MM.1S (cell line): ENCODE results near the gene CDC42BPA.

Experiments
- DNase-seq: peaks from one replicate; pipeline ENCODE4 v3.0.0-alpha.2; 2015
- H2AFZ ChIP-seq: fragments of 300-600 bp; sonication (generic); 2 replicates; pipeline ENCODE4 v1.6.0; 2016; ENCODE audit warnings: antibody characterized with exemption, low read length
- H3F3A ChIP-seq: fragments of 300-600 bp; sonication (generic); 2 replicates; pipeline ENCODE4 v1.6.1; 2016; ENCODE audit warnings: mild to moderate bottlenecking, antibody characterized with exemption, low read length, moderate library complexity, mixed read lengths; ENCODE audit not compliant: insufficient read depth
- H3K27ac ChIP-seq: fragments of 300-600 bp; sonication (generic); 2 replicates; pipeline ENCODE4 v1.5.1; 2016; ENCODE audit warnings: mild to moderate bottlenecking, low read length
- H3K27me3 ChIP-seq: fragments of 300-600 bp; sonication (generic); replicated peaks from 2 replicates; pipeline ENCODE4 v1.6.0; 2016; ENCODE audit warnings: low read length; ENCODE audit not compliant: insufficient read depth
- H3K36me3 ChIP-seq: fragments of 300-600 bp; sonication (generic); replicated peaks from 2 replicates; pipeline ENCODE4 v1.6.1; 2016; ENCODE audit warnings: mild to moderate bottlenecking, low read length, mixed read lengths; ENCODE audit not compliant: insufficient read depth
- H3K4me1 ChIP-seq: fragments of 300-600 bp; sonication (generic); 2 replicates; pipeline ENCODE4 v1.6.1; 2016; ENCODE audit warnings: low read length, mixed read lengths
- H3K4me2 ChIP-seq: fragments of 300-600 bp; sonication (generic); 2 replicates; pipeline ENCODE4 v1.6.0; 2016; ENCODE audit warnings: low read depth, low read length
- H3K4me3 ChIP-seq: fragments of 300-600 bp; sonication (generic); 2 replicates; pipeline ENCODE4 v1.5.1; 2016; ENCODE audit warnings: low read length, mixed read lengths
- H3K79me2 ChIP-seq: fragments of 300-600 bp; sonication (generic); 2 replicates; pipeline ENCODE4 v1.6.1; 2016; ENCODE audit warnings: mixed run types, low read length, mixed read lengths
- H3K9ac ChIP-seq: fragments of 300-600 bp; sonication (generic); 2 replicates; pipeline ENCODE4 v1.6.1; 2016; ENCODE audit warnings: low read length, mixed read lengths
- H3K9me2 ChIP-seq: fragments of 300-600 bp; sonication (generic); replicated peaks from 2 replicates; pipeline ENCODE4 v1.6.1; 2016; ENCODE audit warnings: mild to moderate bottlenecking, low read length, mixed read lengths; ENCODE audit not compliant: insufficient read depth
- H3K9me3 ChIP-seq: fragments of 300-600 bp; sonication (generic); replicated peaks from 2 replicates; pipeline ENCODE4 v1.6.1; 2016; ENCODE audit warnings: mild to moderate bottlenecking, low read length, mixed read lengths; ENCODE audit not compliant: insufficient read depth
- H4K20me1 ChIP-seq: fragments of 300-600 bp; sonication (generic); 2 replicates; pipeline ENCODE4 v1.6.1; 2016; ENCODE audit warnings: mild to moderate bottlenecking, low read length, moderate library complexity, mixed read lengths; ENCODE audit not compliant: insufficient read depth
- CTCF ChIP-seq: fragments of 300-600 bp; sonication (generic); IDR thresholded peaks from 2 replicates; pipeline ENCODE4 v1.5.1; 2016; ENCODE audit warnings: antibody characterized with exemption, low read length, mixed read lengths
- EZH2 ChIP-seq: fragments of 300-600 bp; sonication (generic); optimal IDR thresholded peaks from 2 replicates; pipeline ENCODE3; 2017; ENCODE audit warnings: low read depth, mild to moderate bottlenecking, antibody characterized with exemption, low read length, mixed read lengths
- EZH2phosphoT487 ChIP-seq: fragments of 300-600 bp; sonication (generic); IDR thresholded peaks from 2 replicates; pipeline ENCODE4 v1.6.1; 2018; ENCODE audit warnings: antibody characterized with exemption, low read length

Gene CDC42BPA

GRCh38 chr1:227270554-227270953 lies 47.7 kb downstream of the CDC42BPA start:
- Histone ChIP-seq H3K9me3 (no peaks in the 10 kb centered on the region), H3K27ac (no peak overlapping the region), H3K4me1 (no peaks in the 10 kb centered on the region), H3K79me2 (no peaks in the 10 kb centered on the region), H4K20me1 (no peaks in the 10 kb centered on the region), H2AFZ (no peak overlapping the region), H3K4me2 (no peak overlapping the region), H3K4me3 (no peak overlapping the region), H3K36me3 (no peaks in the 10 kb centered on the region), H3K9me2 (no peaks in the 10 kb centered on the region; the same call in 1 of the 2 replicates), H3F3A (no peaks in the 10 kb centered on the region), H3K27me3 (no peaks in the 10 kb centered on the region), H3K9ac (no peak overlapping the region)
- no peak for TF ChIP-seq EZH2phosphoT487
- DNase-seq = no peak

- Histone ChIP-seq H3K9me3 (no peaks in the 10 kb centered on the region; the same call in 1 of the 2 replicates), H3K4me2 (no peak overlapping the region), H2AFZ (no peak overlapping the region), H3K27ac (no peak overlapping the region), H4K20me1 (no peaks in the 10 kb centered on the region), H3K4me3 (no peak overlapping the region), H3K27me3 (no peaks in the 10 kb centered on the region), H3K36me3 (no peaks in the 10 kb centered on the region), H3K4me1 (no peaks in the 10 kb centered on the region), H3K9me2 (no peaks in the 10 kb centered on the region), H3F3A (no peaks in the 10 kb centered on the region), H3K9ac (no peak overlapping the region), H3K79me2 (no peaks in the 10 kb centered on the region)
- no peak for DNase-seq
- TF ChIP-seq CTCF = no peak
- TF ChIP-seq EZH2phosphoT487 = no peak
- no peak for TF ChIP-seq EZH2
These were observed 49.3 kb downstream of the CDC42BPA start for GRCh38 chr1:227268943-227269342.

GRCh38 chr1:227265891-227266290 lies 52.4 kb downstream of the CDC42BPA start:
- Histone ChIP-seq H4K20me1 (no peaks in the 10 kb centered on the region), H3K36me3 (no peaks in the 10 kb centered on the region), H3K27ac (no peak overlapping the region), H3K9ac (no peak overlapping the region), H3K4me1 (no peaks in the 10 kb centered on the region), H2AFZ (no peak overlapping the region), H3K4me2 (no peak overlapping the region), H3K9me3 (no peaks in the 10 kb centered on the region; the same call in 1 of the 2 replicates), H3K4me3 (no peak overlapping the region), H3K27me3 (no peaks in the 10 kb centered on the region), H3K9me2 (no peaks in the 10 kb centered on the region), H3K79me2 (no peaks in the 10 kb centered on the region), H3F3A (no peaks in the 10 kb centered on the region)
- no peak for DNase-seq
- TF ChIP-seq CTCF (no peak), EZH2 (no peak), EZH2phosphoT487 (no peak)

- H3K4me1 ChIP-seq = no peaks in the 10 kb centered on the region
- no peak for DNase-seq
- no peaks in the 10 kb centered on the region for H3K79me2 ChIP-seq
- H3K9me2 ChIP-seq = no peaks in the 10 kb centered on the region
- no peaks in the 10 kb centered on the region for H3F3A ChIP-seq
- H3K36me3 ChIP-seq = no peaks in the 10 kb centered on the region
- H3K27me3 ChIP-seq = no peaks in the 10 kb centered on the region
- no peak overlapping the region for H3K27ac ChIP-seq
- no peak for TF ChIP-seq EZH2
- no peak for TF ChIP-seq EZH2phosphoT487
- TF ChIP-seq CTCF = no peak
- no peak overlapping the region for H3K4me2 ChIP-seq
- H4K20me1 ChIP-seq = no peaks in the 10 kb centered on the region
- no peak overlapping the region for H3K4me3 ChIP-seq
- no peak overlapping the region for H3K9ac ChIP-seq
- H2AFZ ChIP-seq = no peak overlapping the region
- no peaks in the 10 kb centered on the region; the same call in 1 of the 2 replicates for H3K9me3 ChIP-seq
These were observed 54.4 kb downstream of the CDC42BPA start for GRCh38 chr1:227263869-227264268.
